ENCODE data around the gene CYP4Z1. TPM values are rescaled to one million over a fixed set of nuclear protein-coding genes. Genes with fewer than 3 reads are reported as not detected.
"Not testable (repeated sequence)": the region's sequence is repeated elsewhere in the genome, so short reads cannot be mapped to it uniquely, and the experiment has no call there.

Gene CYP4Z1
- total RNA-seq, 1 donor from 2014 or later = not detected

DNA sequence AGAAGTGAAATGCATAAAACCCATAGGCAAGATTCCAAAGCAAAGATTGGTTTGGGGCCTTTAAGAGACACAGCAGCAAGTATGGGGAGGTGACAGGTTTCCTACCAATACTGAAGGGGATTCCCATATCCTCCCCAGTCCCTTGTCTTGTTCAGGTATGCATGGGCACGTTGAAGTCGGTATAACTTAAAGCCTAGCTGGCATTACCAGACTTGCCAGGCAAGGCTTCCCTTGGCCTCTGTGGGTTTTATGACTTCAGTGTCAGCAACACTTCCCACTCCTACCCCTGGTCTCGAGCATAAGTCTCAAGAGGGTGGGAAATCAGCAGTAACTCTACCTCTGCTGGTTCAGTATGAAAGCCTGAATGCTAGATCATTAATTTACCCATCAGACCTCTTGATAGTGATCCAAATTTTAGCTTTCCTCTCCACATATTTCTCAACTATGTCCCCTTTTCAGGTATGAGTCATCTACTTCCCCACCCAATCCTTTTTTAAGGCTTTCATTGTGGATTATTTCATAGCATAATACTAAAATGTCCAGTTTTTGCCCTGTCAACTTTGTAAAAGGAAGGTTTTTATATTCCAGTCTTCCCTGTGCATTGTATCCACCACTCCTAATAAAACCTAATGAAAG lies 36.7 kb upstream of the CYP4Z1 start:
- no peaks in the 10 kb centered on the region for H3K4me1 Mint-ChIP-seq
- TF ChIP-seq, protein P1, sequence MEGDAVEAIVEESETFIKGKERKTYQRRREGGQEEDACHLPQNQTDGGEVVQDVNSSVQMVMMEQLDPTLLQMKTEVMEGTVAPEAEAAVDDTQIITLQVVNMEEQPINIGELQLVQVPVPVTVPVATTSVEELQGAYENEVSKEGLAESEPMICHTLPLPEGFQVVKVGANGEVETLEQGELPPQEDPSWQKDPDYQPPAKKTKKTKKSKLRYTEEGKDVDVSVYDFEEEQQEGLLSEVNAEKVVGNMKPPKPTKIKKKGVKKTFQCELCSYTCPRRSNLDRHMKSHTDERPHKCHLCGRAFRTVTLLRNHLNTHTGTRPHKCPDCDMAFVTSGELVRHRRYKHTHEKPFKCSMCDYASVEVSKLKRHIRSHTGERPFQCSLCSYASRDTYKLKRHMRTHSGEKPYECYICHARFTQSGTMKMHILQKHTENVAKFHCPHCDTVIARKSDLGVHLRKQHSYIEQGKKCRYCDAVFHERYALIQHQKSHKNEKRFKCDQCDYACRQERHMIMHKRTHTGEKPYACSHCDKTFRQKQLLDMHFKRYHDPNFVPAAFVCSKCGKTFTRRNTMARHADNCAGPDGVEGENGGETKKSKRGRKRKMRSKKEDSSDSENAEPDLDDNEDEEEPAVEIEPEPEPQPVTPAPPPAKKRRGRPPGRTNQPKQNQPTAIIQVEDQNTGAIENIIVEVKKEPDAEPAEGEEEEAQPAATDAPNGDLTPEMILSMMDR (conservative IDR thresholded peaks at IDR 0.05) = no peak
- H3K9me3 Mint-ChIP-seq = no peaks in the 10 kb centered on the region
- no peaks in the 10 kb centered on the region for H3K36me3 Mint-ChIP-seq (ENCODE audit: low read depth)
- peaks cover 49% of the 10 kb centered on the region for H3K27me3 Mint-ChIP-seq (ENCODE audit: low read depth)
- no peak for DNase-seq (ENCODE audit: low read depth, low spot score)
- no peak overlapping the region for H3K27ac Mint-ChIP-seq (ENCODE audit: unreplicated experiment)
- H3K4me3 Mint-ChIP-seq = no peak overlapping the region

DNA sequence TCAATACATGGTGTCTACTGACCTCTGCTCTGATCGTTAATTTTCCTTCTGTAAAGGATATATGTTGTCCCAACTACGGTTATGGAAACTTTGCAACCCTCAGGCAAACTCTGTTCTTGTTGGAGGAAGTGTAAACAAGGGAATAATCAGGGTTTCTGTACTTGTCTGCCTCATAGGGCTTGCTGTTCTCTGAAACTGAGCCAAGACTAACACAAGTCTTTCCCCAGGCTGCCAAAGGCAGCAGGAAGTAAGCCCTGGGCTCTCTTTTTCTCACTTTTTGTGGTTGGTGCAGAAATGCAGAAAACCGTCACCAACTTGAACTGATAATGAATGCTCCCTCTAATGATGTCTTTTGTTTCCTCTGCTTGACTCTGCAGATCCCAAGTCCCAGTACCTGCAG lies 36.0 kb upstream of the CYP4Z1 start:
- no peaks in the 10 kb centered on the region for H3K9me3 Mint-ChIP-seq

DNA sequence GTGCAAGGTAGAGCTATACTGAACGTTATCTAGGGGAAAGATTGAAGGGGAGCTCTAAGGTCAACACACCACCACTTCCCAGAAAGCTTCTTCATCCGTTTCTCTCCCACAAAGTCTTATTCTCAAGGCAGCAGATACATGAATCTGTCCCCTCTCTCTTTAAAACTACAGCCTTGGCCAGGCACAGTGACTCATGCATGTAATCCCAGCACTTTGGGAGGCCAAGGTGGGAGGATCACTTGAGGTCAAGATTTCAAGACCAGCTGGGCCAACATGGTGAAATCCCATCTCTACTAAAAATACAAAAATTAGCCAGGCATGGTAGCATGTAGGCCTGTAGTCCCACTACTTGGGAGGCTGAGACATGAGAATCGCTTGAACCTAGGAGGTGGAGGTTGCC lies 35.4 kb upstream of the CYP4Z1 start:
- Mint-ChIP-seq H3K4me1 (no peaks in the 10 kb centered on the region), H3K36me3 (ENCODE audit: low read depth) (no peaks in the 10 kb centered on the region), H3K4me3 (no peak overlapping the region), H3K27ac (ENCODE audit: unreplicated experiment) (no peak overlapping the region), H3K9me3 (no peaks in the 10 kb centered on the region), H3K27me3 (ENCODE audit: low read depth) (peaks cover 48% of the 10 kb centered on the region)
- no peak for DNase-seq (ENCODE audit: low read depth, low spot score)
- TF ChIP-seq, protein P1 (conservative IDR thresholded peaks at IDR 0.05) = no peak

More for the DNA sequence above, 36.0 kb upstream of the CYP4Z1 start:
- H3K27ac Mint-ChIP-seq (ENCODE audit: unreplicated experiment) = no peak overlapping the region
- TF ChIP-seq, protein P1 (conservative IDR thresholded peaks at IDR 0.05) = no peak
- no peaks in the 10 kb centered on the region for H3K36me3 Mint-ChIP-seq (ENCODE audit: low read depth)
- no peaks in the 10 kb centered on the region for H3K4me1 Mint-ChIP-seq
- no peak for DNase-seq (ENCODE audit: low read depth, low spot score)
- H3K27me3 Mint-ChIP-seq (ENCODE audit: low read depth) = peaks cover 49% of the 10 kb centered on the region
- H3K4me3 Mint-ChIP-seq = no peak overlapping the region

DNA sequence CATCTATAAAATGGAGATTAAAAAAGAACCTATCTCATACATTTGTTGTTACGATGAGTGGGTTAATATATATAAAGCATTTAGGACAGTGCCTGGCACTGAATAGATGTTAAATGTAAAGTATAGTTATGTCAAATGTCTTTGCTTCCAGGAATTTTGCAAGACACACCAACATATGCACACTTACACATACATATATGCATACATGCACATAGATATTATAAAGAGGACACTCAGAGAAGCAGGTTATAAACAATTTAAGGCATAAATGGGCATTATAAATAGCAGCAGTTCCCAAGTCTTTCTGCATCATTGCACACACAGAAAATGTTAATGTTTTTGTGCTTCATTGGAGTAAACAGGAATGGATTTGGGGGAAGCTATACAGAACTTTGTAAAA lies 30.3 kb upstream of the CYP4Z1 start:
- no peaks in the 10 kb centered on the region for H3K9me3 Mint-ChIP-seq
- peaks cover 48% of the 10 kb centered on the region for H3K27me3 Mint-ChIP-seq (ENCODE audit: low read depth)
- TF ChIP-seq, protein P1 (conservative IDR thresholded peaks at IDR 0.05) = no peak
- no peaks in the 10 kb centered on the region for H3K36me3 Mint-ChIP-seq (ENCODE audit: low read depth)
- no peak overlapping the region for H3K4me3 Mint-ChIP-seq
- no peaks in the 10 kb centered on the region for H3K4me1 Mint-ChIP-seq
- DNase-seq (ENCODE audit: low read depth, low spot score) = no peak
- H3K27ac Mint-ChIP-seq (ENCODE audit: unreplicated experiment) = no peak overlapping the region

DNA sequence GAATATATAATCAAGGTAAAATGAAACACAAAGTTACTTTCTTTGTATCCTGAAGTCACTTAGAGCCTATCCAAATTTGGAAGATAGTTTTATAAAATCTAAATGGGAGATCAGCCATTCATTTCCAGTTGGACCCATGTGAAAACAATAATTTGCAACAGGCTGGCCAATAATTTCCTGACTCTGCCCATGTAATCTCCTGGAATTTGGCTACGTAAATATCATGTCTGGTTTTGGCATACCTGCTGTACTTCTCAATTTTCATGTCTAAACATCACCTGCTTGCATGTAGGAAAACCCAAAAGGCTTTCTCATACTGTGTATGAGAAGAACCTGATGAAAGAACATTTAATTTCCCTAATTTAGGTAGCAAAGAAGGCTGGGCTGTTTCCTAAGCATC lies 7.7 kb upstream of the CYP4Z1 start:
- H3K9me3 Mint-ChIP-seq = peaks cover 2% of the 10 kb centered on the region
- no peak overlapping the region for H3K4me3 Mint-ChIP-seq
- H3K27ac Mint-ChIP-seq (ENCODE audit: unreplicated experiment) = no peak overlapping the region
- H3K36me3 Mint-ChIP-seq (ENCODE audit: low read depth) = no peaks in the 10 kb centered on the region
- TF ChIP-seq, protein P1 (conservative IDR thresholded peaks at IDR 0.05) = no peak
- H3K4me1 Mint-ChIP-seq = no peaks in the 10 kb centered on the region
- no peak for DNase-seq (ENCODE audit: low read depth, low spot score)
- peaks cover 55% of the 10 kb centered on the region for H3K27me3 Mint-ChIP-seq (ENCODE audit: low read depth)

DNA sequence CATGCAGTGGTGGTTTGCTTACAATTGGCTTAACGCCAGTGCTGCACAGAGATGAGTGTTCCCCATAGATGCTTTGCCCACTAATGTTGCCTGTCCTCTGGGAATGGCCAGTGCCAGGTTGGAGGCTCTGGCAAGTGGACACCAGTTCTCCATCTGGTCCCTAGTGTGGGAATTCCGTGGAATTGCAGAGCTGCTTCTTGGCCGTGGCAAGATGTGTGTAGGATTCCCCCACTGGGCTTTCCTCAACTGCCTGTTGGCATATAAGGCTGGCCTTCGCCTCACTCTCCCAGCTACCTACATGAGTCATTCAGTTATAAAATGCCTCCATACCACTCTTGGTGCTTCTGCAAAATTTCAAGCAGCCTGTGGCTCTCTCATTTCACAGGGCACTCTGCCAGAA lies 2.0 kb downstream of the CYP4Z1 start:
- DNase-seq (ENCODE audit: low read depth, low spot score); H3K27ac Mint-ChIP-seq (ENCODE audit: unreplicated experiment); H3K36me3 Mint-ChIP-seq (ENCODE audit: low read depth); H3K9me3 Mint-ChIP-seq; H3K4me3 Mint-ChIP-seq; H3K4me1 Mint-ChIP-seq: not testable (repeated sequence)
- H3K27me3 Mint-ChIP-seq (ENCODE audit: low read depth) = peaks cover 56% of the 10 kb centered on the region

DNA sequence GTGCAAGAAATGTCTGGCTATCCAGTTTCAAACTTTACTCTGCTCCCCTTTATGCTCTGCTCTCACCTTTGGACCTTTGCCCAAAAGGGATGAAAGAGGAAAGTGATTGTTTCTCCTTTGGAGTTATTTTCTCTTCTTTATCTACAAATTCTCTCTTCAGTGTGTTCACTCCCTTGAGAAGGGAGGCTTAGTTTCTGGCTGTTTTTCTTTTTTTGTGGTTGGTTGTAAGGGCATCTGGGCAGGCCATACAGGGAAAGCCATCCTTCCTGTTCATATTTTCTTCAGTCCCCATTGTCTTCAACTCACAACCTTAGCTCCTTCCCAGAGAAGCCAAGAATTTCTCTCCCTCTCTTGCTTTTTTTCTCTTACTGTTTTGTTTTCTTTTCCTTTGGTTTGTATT lies 2.5 kb downstream of the CYP4Z1 start:
- H3K4me3 Mint-ChIP-seq; DNase-seq (ENCODE audit: low read depth, low spot score); H3K9me3 Mint-ChIP-seq; H3K4me1 Mint-ChIP-seq; H3K36me3 Mint-ChIP-seq (ENCODE audit: low read depth); H3K27ac Mint-ChIP-seq (ENCODE audit: unreplicated experiment): not testable (repeated sequence)
- H3K27me3 Mint-ChIP-seq (ENCODE audit: low read depth) = peaks cover 51% of the 10 kb centered on the region

Measured in neural crest cell (in vitro differentiated cells).